GM18858 (cell line): Measurements from ENCODE around the gene CCDC85C.
"Not testable (repeated sequence)": the region's sequence is repeated elsewhere in the genome, so short reads cannot be mapped to it uniquely, and the experiment has no call there.

Source experiments
- ATAC-seq: cut with Tn5 transposase; IDR thresholded peaks from one replicate; pipeline ENCODE4 v1.9.1; 2021; ENCODE audit not compliant: unreplicated experiment

Gene CCDC85C

DNA sequence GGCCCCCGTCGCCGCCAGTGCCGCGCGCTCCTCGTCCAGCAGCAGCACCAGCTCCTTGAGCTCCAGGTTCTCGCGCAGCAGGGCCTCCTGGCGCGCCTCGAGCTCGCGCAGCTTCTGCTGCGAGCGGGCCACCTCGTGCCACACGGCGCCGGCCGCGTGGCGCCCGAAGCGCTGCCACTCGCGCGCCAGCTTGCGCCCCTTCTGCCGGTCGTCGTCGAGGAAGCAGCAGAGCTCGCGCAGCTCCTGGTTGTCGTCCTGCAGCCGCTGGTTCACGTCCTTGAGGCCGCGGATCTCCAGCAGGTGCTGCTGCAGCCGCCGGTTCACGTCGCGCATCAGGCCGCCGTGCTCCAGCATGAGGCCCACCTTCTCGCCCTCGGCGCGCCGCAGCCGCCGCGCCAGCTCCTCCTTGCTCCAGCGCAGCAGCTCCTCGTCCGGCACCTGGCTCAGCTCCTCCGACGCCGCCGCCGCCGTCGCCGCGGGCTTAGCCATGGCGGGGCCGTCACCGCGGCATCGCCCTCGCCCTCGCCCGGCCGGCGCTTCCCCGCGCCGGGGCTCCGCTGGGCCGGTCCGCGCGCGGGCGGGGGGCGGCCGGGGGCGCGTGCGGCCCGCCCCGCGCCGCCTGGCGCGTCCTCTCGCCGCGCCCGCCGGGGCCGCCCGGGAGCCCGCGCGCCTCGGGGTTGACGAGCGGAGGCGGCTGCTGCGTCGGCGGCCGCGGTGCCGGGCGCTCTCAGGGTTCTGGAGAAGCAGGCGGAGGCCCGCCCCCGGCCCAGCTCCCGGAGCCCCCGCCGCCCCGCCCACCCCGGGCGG is at the start of gene CCDC85C:
CCDC85C (minus strand) TSS at position 737 of the 807 bp plus-strand sequence; CDS start at position 489, 248 bp downstream.
- ATAC-seq, result no peak

DNA sequence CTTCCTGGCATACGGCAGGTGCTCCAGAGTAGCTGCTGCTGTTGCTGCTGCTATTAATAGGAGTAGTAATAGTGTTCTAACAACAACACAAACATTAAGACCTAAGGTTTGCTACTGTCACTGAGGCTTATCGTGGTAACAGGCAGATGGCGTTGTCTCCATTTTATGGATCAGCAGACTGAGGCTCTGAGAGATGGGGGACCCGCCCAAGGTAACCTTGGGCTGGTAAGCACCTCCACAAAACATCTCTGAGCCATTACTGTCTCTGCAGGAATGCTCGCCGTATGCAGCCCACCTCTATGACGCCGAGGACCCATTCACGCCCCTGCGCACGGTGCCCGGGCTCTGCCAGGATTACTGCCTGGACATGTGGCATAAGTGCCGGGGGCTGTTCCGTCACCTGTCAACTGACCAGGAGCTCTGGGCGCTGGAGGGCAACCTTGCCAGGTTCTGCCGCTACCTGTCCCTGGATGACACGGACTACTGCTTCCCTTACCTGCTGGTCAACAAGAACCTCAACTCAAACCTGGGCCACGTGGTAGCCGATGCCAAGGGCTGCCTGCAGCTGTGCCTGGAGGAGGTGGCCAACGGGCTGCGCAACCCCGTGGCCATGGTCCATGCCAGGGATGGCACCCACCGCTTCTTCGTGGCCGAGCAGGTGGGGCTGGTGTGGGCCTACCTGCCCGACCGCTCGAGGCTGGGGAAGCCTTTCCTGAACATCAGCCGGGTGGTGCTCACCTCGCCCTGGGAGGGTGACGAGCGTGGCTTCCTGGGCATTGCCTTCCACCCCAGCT is 48.1 kb upstream of the CCDC85C start:
- no peak for ATAC-seq

DNA sequence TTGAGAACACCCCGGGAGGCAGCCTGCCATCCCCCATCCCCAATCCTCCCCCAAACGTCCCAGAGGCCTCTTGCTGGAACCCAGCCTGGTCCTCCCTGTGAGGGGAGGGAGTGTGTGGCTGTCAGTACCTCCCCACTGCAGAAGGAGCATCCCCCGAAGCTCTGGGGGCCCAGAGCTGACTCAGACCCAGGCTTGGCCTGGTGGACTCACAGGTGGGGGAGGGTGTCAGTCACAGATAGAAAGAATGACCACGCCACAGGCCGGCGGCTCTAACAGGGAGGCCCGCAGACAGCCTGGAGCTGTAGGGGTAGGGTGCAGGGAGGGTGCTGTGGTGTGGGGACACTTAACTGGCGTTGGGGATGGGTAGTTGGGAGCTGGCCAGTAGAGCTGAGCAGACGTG is 46.2 kb upstream of the CCDC85C start:
- no peak for ATAC-seq

DNA sequence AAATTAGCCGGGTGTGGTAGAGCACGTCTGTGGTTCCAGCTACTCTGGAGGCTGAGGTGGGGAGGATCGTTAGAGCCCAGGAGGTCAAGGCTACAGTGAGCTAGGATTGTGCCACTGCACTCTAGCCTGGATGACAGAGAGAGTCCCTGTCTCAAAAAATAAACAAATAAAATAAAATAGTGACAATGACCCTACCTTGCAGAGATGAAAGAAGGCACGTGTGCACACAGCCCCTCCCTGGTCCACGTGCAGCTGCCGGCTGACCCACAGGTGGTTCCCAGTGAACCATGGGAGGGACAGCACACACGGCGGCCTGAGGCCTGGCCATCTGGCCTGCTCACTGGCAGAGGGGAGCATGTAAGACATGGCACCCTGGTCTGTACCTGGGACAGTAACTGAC is 45.6 kb upstream of the CCDC85C start:
- ATAC-seq, result no peak

DNA sequence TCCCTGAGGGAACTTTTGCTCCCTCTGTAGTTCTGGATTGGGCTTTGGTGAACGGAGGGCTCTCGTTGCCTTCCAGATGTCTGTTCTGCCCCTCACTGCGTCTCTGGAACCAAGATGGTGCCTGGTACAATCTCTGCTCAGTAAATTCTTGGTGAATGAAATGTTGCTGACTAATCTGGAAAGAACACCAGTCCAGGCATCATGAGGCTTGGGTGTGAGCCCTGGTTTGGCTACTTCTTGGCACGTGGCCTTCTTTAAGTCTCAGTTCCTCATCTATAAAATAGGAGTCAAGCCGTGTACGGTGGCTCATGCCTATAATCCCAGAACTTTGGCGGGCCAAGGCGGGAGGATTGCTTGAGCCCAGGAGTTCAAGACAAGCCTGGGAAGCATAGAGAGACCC is 45.2 kb upstream of the CCDC85C start:
- ATAC-seq, result no peak

DNA sequence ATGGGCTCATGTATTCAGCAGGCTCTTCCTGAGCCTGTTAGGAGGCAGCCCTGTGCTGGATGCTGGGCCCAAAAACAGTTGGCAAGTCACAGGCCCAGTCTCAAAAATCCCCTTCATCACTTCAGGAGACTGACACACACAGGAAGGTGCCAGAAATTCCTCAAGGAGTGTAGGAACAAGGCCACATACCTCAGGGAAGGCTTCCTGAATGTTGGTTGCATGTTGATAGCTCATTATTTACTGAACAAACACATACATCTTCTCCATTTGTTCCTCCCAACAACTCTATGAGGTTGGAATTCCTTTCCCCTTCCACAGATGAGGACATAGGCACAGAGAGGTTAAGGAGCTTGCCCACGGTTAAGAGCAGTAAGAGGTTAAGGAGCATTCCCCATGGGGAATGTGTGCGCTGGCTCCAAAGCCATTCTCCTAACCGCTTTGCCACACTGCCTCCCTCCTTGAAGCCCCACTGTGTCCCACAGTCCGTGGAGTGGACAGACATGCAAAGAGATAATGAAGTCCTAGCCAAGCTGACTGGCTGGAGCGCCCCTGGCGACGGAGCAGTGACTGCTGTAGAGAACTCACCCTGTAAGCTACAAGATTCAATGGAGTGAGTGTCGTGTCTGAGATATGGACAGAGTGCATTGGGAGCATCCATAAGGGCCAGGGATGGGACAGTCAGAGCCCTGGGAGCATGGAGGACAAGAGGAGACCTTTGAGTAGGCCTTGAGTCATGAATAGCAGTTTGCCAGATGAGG is 44.2 kb upstream of the CCDC85C start:
- no peak for ATAC-seq

DNA sequence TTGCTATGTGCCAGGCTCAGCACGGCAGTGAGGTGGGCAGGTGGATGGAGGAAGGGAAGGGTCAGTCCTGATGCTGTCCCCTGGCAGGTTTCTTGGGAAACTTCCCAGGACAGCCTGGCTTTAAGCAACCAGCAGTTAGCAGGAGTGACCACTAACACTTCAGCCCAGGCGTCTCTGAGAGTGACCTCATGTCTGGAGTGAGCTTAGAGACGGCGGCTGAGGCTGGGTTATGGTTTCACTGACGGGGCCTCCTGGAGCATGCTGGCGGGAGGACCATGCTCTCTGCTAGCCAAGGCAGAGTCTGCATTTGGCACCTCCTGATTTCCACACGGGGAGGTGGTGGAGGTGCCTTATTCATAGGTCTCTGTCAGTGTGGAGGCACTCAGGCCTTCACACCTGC is 43.4 kb upstream of the CCDC85C start:
- ATAC-seq, result no peak

DNA sequence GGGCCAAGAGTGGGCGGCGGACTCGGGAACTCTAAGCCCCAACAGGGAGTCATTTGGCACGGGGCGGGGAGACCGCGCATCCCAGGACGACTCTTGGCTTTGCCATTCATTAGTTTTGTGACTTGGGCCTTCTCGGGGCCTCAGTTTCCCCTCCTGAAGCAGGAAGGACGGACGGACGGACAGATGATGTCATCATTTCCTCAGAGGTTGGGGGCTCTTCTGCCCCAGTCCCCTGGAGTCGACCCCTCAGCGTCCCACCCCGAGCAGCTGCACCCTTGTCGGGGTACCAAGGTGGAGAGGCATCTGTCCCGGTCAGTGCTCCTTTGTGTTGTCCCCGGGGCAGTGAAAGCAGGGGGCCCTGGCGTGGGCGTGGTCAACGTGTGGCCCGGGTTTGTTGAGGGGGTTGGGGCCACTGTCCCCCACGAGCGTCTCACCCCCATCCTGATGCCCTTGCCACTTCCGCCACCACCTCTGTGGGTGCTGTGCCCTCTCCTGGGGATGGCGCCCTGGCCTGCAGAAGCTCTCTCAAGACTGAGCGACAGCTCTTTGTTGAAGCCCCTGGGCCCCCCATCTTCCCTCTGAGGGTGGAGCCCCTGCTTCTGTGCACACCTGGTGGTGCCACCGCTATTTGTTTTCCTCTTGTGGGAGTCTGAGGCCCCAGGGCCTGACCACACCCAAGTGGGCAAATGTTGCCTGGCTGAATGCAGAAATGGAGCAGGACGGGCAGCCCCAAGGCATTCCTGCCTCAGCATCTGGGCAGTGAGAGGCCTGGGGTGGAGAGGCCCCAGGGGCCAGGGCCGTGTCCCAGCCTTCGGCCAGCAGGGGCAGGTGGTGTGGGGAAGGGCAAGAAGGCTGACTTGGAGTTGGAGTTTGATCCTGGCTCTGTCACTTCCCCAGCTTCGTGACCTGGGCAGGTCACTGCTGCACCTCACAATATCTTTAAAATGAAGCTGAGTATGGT is 41.8 kb upstream of the CCDC85C start:
- no peak for ATAC-seq

DNA sequence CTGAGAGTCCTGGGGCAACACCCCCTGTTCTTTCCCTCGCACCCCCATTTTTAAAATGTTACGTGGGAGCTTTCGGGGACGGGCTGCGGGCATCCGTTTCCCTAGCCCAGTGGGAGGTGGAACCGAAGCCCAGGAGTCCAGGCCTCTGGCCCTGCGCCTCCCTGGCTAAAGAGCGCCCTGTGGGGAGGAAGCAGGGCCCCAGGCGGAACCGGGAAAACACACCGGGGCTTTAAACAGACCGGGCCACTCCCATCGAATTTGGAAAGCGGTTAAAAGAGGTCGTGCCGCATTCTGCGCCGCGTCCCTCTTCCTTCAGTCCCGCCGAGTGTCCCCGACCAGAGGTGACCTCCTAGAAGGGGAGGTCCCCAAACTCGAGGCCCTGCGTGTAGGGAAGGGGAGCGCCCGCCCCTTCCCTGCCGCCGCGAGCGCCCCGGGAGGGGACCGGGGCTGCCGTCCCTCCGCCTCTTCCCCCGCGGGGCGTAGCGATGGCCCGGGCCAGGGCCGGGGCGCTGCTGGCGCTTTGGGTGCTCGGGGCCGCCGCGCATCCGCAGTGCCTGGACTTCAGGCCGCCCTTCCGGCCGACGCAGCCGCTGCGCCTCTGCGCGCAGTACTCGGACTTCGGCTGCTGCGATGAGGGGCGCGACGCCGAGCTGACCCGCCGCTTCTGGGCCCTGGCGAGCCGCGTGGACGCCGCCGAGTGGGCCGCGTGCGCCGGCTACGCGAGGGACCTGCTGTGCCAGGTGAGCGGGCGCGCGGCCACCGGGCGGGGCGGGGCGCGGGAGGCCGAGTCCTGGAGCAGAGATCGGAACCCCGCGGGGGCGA is 40.9 kb upstream of the CCDC85C start, which contains the start of gene HHIPL1:
HHIPL1 (plus strand) TSS at position 407 of the 822 bp plus-strand sequence; CDS start at position 486, 79 bp downstream.
- ATAC-seq, result no peak

DNA sequence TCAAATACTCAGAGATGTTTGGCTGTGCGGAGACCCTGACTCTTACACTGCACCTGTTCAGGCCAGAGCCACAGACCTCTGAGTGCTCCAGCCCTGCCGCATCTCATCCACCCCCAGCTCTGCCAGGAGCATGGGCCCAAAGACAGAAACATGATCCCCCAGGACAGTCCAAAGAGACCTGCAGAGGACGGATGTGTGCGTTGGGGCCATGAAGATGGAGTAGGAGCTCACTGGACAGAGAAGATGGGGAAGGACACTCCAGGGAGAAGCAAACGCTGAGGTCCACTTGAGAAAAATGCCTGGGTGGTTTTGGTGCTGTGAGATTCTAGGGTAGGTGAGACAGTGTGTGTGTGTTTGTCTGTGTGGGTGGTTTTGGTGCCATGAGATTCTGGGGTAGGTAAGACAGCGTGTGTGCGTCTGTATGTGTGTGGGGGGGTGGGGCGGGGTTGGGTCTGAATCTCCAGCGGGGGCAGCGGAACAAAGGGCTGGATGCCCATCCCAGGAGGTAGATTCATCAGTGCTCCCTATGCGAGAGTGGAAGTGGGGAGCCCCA is 40.1 kb upstream of the CCDC85C start:
- no peak for ATAC-seq

DNA sequence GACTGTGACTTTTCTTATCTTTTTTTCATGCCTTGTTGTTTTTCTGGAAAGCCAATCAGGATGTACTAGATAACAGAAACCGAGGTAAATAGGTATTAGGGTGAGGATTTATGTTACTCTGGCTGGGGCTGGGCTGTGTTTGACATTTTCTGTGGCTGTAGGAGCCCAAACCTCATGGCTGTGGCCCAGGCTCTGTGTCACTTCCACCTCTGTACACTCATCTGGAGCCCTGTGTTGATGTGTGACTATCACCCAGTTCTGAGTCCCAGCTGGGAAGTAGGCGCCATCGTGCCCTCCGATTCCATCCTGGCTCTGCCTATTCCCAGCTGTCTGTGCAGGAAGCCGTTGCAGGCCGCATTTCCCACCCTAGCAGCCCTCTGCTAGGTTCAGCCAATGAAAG is 39.3 kb upstream of the CCDC85C start:
- ATAC-seq, result no peak

DNA sequence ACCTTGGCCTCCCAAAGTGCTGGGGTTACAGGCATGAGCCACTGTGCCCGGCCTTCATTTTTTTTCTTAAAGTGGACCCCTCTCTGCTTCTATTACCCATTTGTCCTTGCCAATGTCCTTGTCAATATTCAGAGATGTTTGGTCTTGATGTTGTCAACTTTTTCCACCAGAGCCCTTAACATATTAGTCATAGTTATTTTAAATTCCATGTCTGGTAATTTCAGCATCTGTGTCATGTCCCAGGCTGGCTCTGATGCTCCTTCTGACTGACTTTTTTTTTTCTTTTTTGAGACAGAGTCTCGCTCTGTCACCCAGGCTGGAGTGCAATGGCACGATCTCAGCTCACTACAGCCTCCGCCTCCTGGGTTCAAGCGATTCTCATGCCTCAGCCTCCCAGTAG is 38.8 kb upstream of the CCDC85C start:
- ATAC-seq, result not testable (repeated sequence)

DNA sequence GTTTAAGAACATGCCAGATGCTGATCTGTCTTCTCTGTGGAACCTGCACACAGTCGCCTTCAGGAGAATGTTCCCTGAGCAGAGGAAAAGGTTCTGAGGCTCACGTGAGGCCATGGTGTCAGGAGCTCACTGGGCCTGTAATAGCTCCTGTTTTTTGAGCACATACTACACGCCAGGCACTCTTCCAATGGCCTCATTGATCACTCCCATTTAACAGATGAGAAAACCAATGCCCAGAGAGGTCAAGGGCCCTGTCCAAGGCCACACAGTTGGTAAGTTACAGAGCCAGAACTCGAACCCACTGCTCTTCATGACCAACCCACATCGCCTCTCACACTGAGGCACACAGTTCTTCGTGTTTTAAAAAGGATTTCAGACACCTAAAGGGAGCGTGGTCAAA is 33.6 kb upstream of the CCDC85C start:
- ATAC-seq, result no peak

DNA sequence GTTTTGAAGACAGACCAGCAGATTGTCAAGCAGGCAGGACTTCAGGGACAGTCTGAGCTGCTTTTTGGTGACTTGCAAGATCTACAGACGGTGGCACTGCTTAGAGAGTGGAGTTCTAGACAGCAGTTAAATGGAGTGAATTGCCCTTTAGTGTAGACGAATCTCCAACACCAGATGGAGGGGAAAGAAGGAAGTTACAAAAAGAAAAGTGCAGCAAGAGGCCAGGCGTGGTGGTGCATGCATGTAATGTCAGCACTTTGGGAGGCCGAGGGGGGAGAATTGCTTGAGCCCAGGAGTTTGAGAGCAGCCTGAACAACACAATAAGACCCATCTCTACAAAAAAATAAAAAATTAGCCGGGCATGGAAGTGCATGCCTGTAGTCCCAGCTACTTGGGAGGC is 32.5 kb upstream of the CCDC85C start:
- ATAC-seq, result no peak

DNA sequence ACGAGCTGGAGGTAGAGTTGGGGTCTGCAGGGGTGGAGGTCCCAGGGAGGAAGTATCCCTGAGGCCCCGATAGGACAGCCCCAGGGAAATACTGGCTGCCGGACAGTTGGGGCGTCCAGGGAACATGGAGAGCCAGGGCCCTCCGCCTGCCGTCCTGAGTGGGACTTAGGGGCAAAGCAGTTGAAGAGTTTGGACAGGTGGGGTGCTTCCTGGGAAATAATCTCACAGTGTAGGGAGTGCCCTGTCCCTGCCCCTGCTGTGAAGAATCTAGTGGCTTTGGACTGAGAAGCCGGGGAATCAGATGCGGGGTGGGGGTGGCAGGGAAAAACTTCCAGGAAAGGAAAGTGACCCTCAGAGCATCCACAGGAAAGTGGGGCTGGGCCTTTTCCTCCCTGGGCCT is 31.1 kb upstream of the CCDC85C start:
- no peak for ATAC-seq

DNA sequence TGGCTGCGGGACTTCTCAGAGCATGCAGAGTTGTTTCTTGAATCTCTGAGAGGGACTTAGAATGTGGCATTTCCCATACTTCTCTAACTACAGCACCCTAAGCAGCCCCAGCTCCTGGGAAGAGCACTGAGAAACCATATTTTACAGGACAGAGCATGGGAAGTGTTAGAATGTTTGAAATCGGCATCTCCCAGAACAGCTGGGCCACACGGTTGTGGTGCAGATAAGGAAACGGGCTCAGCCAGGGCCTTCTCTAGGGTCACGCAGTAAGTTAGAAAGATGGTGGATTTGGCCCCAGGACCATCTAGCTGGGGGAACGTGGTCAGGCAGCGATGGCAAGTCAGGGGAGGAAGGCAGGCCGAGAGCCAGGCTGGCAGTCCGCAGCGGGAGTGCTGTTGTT is 30.4 kb upstream of the CCDC85C start:
- no peak for ATAC-seq

DNA sequence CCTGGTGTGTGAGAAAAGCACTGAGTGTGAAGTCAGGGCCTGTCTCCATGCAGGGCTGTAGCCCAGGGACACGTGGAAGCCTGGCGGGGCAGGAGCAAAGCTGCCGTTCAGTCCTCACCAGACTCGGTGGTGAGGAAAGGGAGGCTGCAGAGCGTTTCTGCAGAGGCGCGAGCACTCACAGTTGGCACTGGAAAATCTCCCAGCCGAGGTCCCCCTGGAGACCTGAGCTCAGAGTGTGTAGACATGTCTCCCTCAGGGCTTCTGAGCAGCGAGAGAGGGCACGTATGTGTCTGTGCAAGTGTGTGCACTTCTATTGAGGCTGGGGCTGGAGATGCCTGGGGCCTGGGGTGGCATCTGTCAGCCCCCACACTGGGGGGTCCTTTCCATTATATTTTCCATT is 29.9 kb upstream of the CCDC85C start:
- ATAC-seq, result no peak

DNA sequence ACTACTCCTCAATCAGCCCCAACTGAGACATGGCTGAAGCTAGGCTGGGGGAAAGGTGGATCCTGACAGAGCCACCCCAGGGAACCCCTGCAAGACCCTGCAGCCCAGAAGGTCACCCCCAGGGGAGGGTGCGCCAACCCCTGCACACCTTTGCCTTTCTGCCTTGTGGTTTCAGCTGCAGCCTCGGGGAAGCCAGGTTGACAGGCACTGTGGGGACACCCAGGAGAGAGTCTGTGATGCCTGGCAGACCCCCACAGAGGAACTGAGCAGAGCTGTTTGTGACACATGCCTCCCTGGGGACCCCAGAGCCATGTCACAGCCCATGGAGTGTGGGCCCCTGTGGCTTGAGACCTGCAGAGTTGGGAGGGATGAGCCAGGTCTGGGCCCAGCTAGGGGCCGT is 29.1 kb upstream of the CCDC85C start:
- ATAC-seq, result no peak

DNA sequence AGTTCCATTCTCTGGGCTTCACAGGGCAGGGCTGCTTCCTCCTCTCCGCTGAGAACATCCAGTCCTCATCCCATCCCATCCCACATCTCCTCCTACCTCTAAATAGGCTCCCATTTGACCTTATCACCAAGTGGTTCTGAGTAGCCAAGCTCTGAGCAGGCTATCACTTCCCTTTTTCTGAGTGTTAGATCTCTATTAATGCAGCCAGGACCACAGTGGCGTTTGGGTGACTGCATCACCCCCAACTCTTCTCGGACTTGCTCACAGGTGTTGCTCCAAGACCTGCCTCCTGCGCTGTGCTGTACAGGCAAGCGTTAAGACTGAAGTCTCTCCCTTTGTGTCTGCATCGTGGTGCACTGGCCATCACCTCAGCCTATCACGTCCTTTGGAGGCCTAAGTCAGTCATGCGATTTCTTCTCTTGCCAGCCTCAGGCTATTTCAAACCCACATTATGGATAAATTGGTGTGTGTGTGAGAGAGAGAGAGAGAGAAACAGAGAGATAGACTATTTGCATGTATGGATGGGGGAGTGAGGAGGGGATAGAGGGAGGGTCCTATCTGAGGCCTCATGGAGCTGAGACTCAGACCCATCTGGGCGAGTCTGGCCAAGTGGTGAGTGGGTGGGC is 28.5 kb upstream of the CCDC85C start:
- no peak for ATAC-seq
